H9 (cell line): ENCODE data around the gene WDR70. TPM values are rescaled to one million over a fixed set of nuclear protein-coding genes. Genes with fewer than 3 reads are reported as not detected.

ENCODE experiments used
- DNase-seq: peaks from one replicate; pipeline ENCODE4 v3.0.0-alpha.2; 2017
- H2AFZ ChIP-seq: one replicate; pipeline ENCODE4 v1.6.1; 2013; ENCODE audit warnings: mild to moderate bottlenecking, low read length, control low read depth, moderate library complexity
- H2AK5ac ChIP-seq: 2 replicates; pipeline ENCODE4 v1.6.1; 2013; ENCODE audit warnings: low read length, control low read depth, mixed read lengths; ENCODE audit not compliant: insufficient read length
- H2BK120ac ChIP-seq: one replicate; pipeline ENCODE4 v1.6.1; 2013; ENCODE audit warnings: low read depth, mild to moderate bottlenecking, low read length, control low read depth, inconsistent platforms; ENCODE audit not compliant: poor library complexity, severe bottlenecking
- H2BK12ac ChIP-seq: 2 replicates; pipeline ENCODE4 v1.6.1; 2013; ENCODE audit warnings: low read length, control low read depth, mixed read lengths, low read depth; ENCODE audit not compliant: insufficient read length
- H2BK15ac ChIP-seq: 2 replicates; pipeline ENCODE4 v1.6.1; 2013; ENCODE audit warnings: low read depth, low read length, control low read depth
- H2BK20ac ChIP-seq: one replicate; pipeline ENCODE4 v1.6.1; 2013; ENCODE audit warnings: low read depth, mild to moderate bottlenecking, low read length, control low read depth, inconsistent platforms; ENCODE audit not compliant: poor library complexity, severe bottlenecking
- H2BK5ac ChIP-seq: 2 replicates; pipeline ENCODE4 v1.6.1; 2013; ENCODE audit warnings: low read length, control low read depth, mixed read lengths; ENCODE audit not compliant: insufficient read length
- H3K14ac ChIP-seq: 2 replicates; pipeline ENCODE4 v1.6.1; 2013; ENCODE audit warnings: low read length, control low read depth; ENCODE audit not compliant: insufficient read depth
- H3K18ac ChIP-seq: 2 replicates; pipeline ENCODE4 v1.6.1; 2013; ENCODE audit warnings: low read depth, mild to moderate bottlenecking, mixed read lengths, low read length, control low read depth; ENCODE audit not compliant: insufficient read length
- H3K23ac ChIP-seq: 2 replicates; pipeline ENCODE4 v1.6.1; 2013; ENCODE audit warnings: low read length, control low read depth, mixed read lengths, low read depth; ENCODE audit not compliant: insufficient read length
- H3K23me2 ChIP-seq: 2 replicates; pipeline ENCODE4 v1.6.1; 2013; ENCODE audit warnings: low read depth, mild to moderate bottlenecking, mixed read lengths, low read length, control low read depth; ENCODE audit not compliant: insufficient read length, poor library complexity, severe bottlenecking
- H3K27ac ChIP-seq: 2 replicates; pipeline ENCODE4 v1.5.1; 2013; ENCODE audit warnings: low read length, control low read depth, mixed read lengths, low read depth; ENCODE audit not compliant: insufficient read length
- H3K27me3 ChIP-seq: 2 replicates; pipeline ENCODE4 v1.6.1; 2013; ENCODE audit warnings: low read length, control low read depth, inconsistent platforms; ENCODE audit not compliant: insufficient read depth
- H3K4ac ChIP-seq: 2 replicates; pipeline ENCODE4 v1.6.1; 2013; ENCODE audit warnings: low read depth, mild to moderate bottlenecking, control low read depth, inconsistent platforms, low read length, moderate library complexity
- H3K4me1 ChIP-seq: 2 replicates; pipeline ENCODE4 v1.6.1; 2013; ENCODE audit warnings: low read length, control low read depth, inconsistent platforms; ENCODE audit not compliant: insufficient read depth
- H3K4me2 ChIP-seq: 2 replicates; pipeline ENCODE4 v1.6.1; 2013; ENCODE audit warnings: low read length, control low read depth, mixed read lengths; ENCODE audit not compliant: insufficient read length, insufficient read depth
- H3K56ac ChIP-seq: 2 replicates; pipeline ENCODE4 v1.6.1; 2013; ENCODE audit warnings: low read depth, mild to moderate bottlenecking, mixed read lengths, low read length, control low read depth; ENCODE audit not compliant: insufficient read length
- H3K79me1 ChIP-seq: 2 replicates; pipeline ENCODE4 v1.6.1; 2013; ENCODE audit warnings: low read depth, mild to moderate bottlenecking, moderate library complexity, low read length, control low read depth, inconsistent platforms; ENCODE audit not compliant: insufficient read depth, poor library complexity, severe bottlenecking
- H3K79me2 ChIP-seq: 2 replicates; pipeline ENCODE4 v1.6.1; 2013; ENCODE audit warnings: low read length, control low read depth, inconsistent platforms; ENCODE audit not compliant: insufficient read depth
- H3K9ac ChIP-seq: 2 replicates; pipeline ENCODE4 v1.6.1; 2013; ENCODE audit warnings: low read length, control low read depth, mixed read lengths; ENCODE audit not compliant: insufficient read length; ENCODE audit errors: extremely low read depth
- H3K9me3 ChIP-seq: one replicate; pipeline ENCODE4 v1.6.1; 2013; ENCODE audit warnings: low read depth, low read length, inconsistent platforms; ENCODE audit not compliant: control insufficient read depth
- H3T11ph ChIP-seq: one replicate; pipeline ENCODE4 v1.6.1; 2013; ENCODE audit warnings: mild to moderate bottlenecking, low read length, control low read depth, inconsistent platforms
- H4K20me1 ChIP-seq: one replicate; pipeline ENCODE4 v1.6.1; 2013; ENCODE audit not compliant: control insufficient read depth, insufficient read length, insufficient read depth
- H4K5ac ChIP-seq: 2 replicates; pipeline ENCODE4 v1.6.1; 2013; ENCODE audit warnings: low read depth, mild to moderate bottlenecking, mixed read lengths, low read length, control low read depth; ENCODE audit not compliant: insufficient read length
- H4K8ac ChIP-seq: replicated peaks from 2 replicates; pipeline ENCODE4 v1.6.1; 2013; ENCODE audit warnings: low read length, control low read depth, mixed read lengths, low read depth; ENCODE audit not compliant: insufficient read length
- H4K91ac ChIP-seq: 2 replicates; pipeline ENCODE4 v1.6.1; 2013; ENCODE audit warnings: low read depth, mild to moderate bottlenecking, moderate library complexity, mixed read lengths, low read length, control low read depth; ENCODE audit not compliant: insufficient read length
- H3K27ac Mint-ChIP-seq, 3 experiments: 2 replicates in 2 of 3; 3 replicates in 1 of 3; pipeline ENCODE4 v1.8.0; 2020 to 2021; ENCODE audit warnings: mixed read lengths in 3 of 3, mild to moderate bottlenecking in 1 of 3, moderate library complexity in 1 of 3
- H3K27me3 Mint-ChIP-seq: 2 replicates; pipeline ENCODE4 v1.8.0; 2021; ENCODE audit warnings: low read depth, mild to moderate bottlenecking, moderate library complexity, mixed read lengths
- H3K36me3 Mint-ChIP-seq, 3 experiments: 2 replicates in 2 of 3; 3 replicates in 1 of 3; pipeline ENCODE4 v1.8.0; 2020 to 2021; ENCODE audit warnings: low read depth in 3 of 3, mixed read lengths in 3 of 3; ENCODE audit not compliant: insufficient read depth in 1 of 3
- H3K4me1 Mint-ChIP-seq, 2 experiments: 2 replicates each; pipeline ENCODE4 v1.8.0; 2020; ENCODE audit warnings: mixed read lengths in 2 of 2
- H3K4me3 Mint-ChIP-seq, 2 experiments: 2 replicates in 1 of 2; 3 replicates in 1 of 2; pipeline ENCODE4 v1.8.0; 2020 to 2021; ENCODE audit warnings: mild to moderate bottlenecking in 2 of 2, mixed read lengths in 2 of 2, moderate library complexity in 1 of 2
- H3K9me3 Mint-ChIP-seq, 2 experiments: 2 replicates in 1 of 2; 3 replicates in 1 of 2; pipeline ENCODE4 v1.8.0; 2020; ENCODE audit warnings: mild to moderate bottlenecking in 2 of 2, mixed read lengths in 2 of 2, moderate library complexity in 1 of 2
- CTCF ChIP-seq: fragments of 200-600 bp; sonication (generic); conservative IDR thresholded peaks from 3 replicates; pipeline ENCODE4 v1.8.0; 2021; ENCODE audit warnings: antibody characterized with exemption, mild to moderate bottlenecking
- WGBS: extraction: QIAGEN DNeasy Blood & Tissue Kit; methylation state at CpG from one replicate; pipeline ENCODE4 v1.1.7; 2013; ENCODE audit warnings: missing lambda C conversion rate, low lambda C conversion rate, mixed read lengths; ENCODE audit not compliant: insufficient read length; ENCODE audit errors: extremely low coverage; 5-methylcytosine and 5-hydroxymethylcytosine counted together
- total RNA-seq: library from RNA; stranded (reverse); gene quantifications from 2 replicates; pipeline ENCODE4 v1.2.1, GENCODE V29; 2021

WDR70 gene
- total RNA-seq, 1 experiment from 2014 or later = 38.1 TPM

- H4K20me1 ChIP-seq = no peaks in the 10 kb centered on the region
- TF ChIP-seq CTCF = no peak
- H2BK20ac ChIP-seq = no peak overlapping the region
- no peak overlapping the region for H3K18ac ChIP-seq
- no peak overlapping the region for H2AK5ac ChIP-seq
- no peak overlapping the region for H4K8ac ChIP-seq
- H3K27me3 Mint-ChIP-seq = no peaks in the 10 kb centered on the region
- H3K4me1 ChIP-seq = no peaks in the 10 kb centered on the region
- no peak overlapping the region for H2BK120ac ChIP-seq
- H2AFZ ChIP-seq = no peak overlapping the region
- no peak overlapping the region for H4K91ac ChIP-seq
- no peak overlapping the region for H3K9ac ChIP-seq
- no peaks in the 10 kb centered on the region for H3K79me2 ChIP-seq
- H3K27ac ChIP-seq = no peak overlapping the region
- H3T11ph ChIP-seq = no peak overlapping the region
- no peak overlapping the region for H3K4ac ChIP-seq
- DNase-seq = no peak
- no peaks in the 10 kb centered on the region for H3K27me3 ChIP-seq
- no peaks in the 10 kb centered on the region for H3K79me1 ChIP-seq
- no peak overlapping the region; a peak in 1 of 5 replicates for H3K4me3 Mint-ChIP-seq
- no peak overlapping the region; a peak in 1 of 7 replicates for H3K27ac Mint-ChIP-seq
- no peak overlapping the region for H3K14ac ChIP-seq
- H3K4me2 ChIP-seq = no peak overlapping the region
- H2BK5ac ChIP-seq = no peak overlapping the region
- no CpG with 5 or more reads among the region's 3 CpGs for WGBS
- no peak overlapping the region for H3K56ac ChIP-seq
- peaks cover 27 to 35% of the 10 kb centered on the region in 2 experiments for H3K9me3 Mint-ChIP-seq
- peaks cover 6 to 8% of the 10 kb centered on the region in 2 experiments; a peak in 3 of 4 replicates for H3K4me1 Mint-ChIP-seq
- H4K5ac ChIP-seq = no peak overlapping the region
- H3K36me3 Mint-ChIP-seq = peaks cover 7 to 16% (median 11%) of the 10 kb centered on the region in 3 experiments
- no peak overlapping the region for H3K23ac ChIP-seq
- no peaks in the 10 kb centered on the region for H3K23me2 ChIP-seq
- H3K9me3 ChIP-seq = no peaks in the 10 kb centered on the region
- H2BK15ac ChIP-seq = no peak overlapping the region
- H2BK12ac ChIP-seq = no peak overlapping the region
These were observed 306.1 kb downstream of the WDR70 start for GRCh38 chr5:37685211-37685610.
